Measurements from ENCODE around the gene EIF5A. TPM values are rescaled to one million over a fixed set of nuclear protein-coding genes. Genes with fewer than 3 reads are reported as not detected.

Gene EIF5A
- total and polyA plus RNA-seq, 4 donors: 179 to 506 (median 302) TPM

GRCh38 chr17:7281074-7281952 is 26.1 kb upstream of the EIF5A start, which contains the start of gene SLC2A4:
Gene SLC2A4 (plus strand): TSS chr17:7281718. CDS start chr17:7281935, 217 bp downstream.
- peaks cover 9 to 19% (median 13%) of the 10 kb centered on the region in 4 donors for H3K4me1 ChIP-seq (ENCODE audit: control insufficient read depth in 4 of 4, insufficient read depth in 4 of 4, low read length in 3 of 4)
- peak; percentile 98 for DNase-seq (ENCODE audit: low spot score)
- H3K36me3 ChIP-seq (ENCODE audit: control insufficient read depth in 4 of 4, insufficient read depth in 3 of 4, low read depth in 1 of 4, low read length in 3 of 4): no peaks in the 10 kb centered on the region
- H3K27me3 ChIP-seq (ENCODE audit: control insufficient read depth in 4 of 4, insufficient read depth in 4 of 4, low read length in 3 of 4): no peaks in the 10 kb centered on the region
- under 1% methylated on average over 71 of the region's 71 CpGs for WGBS
- H3K9ac ChIP-seq (ENCODE audit: low read depth in 1 of 2, low read length in 2 of 2): peak within 1 kb of the TSS; percentile 1 to 17
- H3K9me3 ChIP-seq (ENCODE audit: control insufficient read depth in 4 of 4, low read length in 3 of 4): no peaks in the 10 kb centered on the region
- peak within 1 kb of the TSS; percentile 88 to 94 for H3K27ac ChIP-seq (ENCODE audit: low read depth in 1 of 2, low read length in 2 of 2)
- TF ChIP-seq HNF4A (conservative IDR thresholded peaks at IDR 0.05) (peak in 1 of 2 donors; percentile 8), REST (IDR thresholded peaks at IDR 0.05) (no peak), YY1 (IDR thresholded peaks at IDR 0.05) (no peak), ZBTB33 (IDR thresholded peaks at IDR 0.05) (no peak), EGR1 (IDR thresholded peaks at IDR 0.05; ENCODE audit: low read depth in 2 of 2) (peak; percentile 71 to 77), RAD21 (IDR thresholded peaks at IDR 0.05) (peak in 1 of 2 donors; percentile 31), RXRA (IDR thresholded peaks at IDR 0.05) (peak; percentile 63 to 69), SP1 (IDR thresholded peaks at IDR 0.05) (peak; percentile 78), TAF1 (conservative IDR thresholded peaks at IDR 0.05) (peak; percentile 18), MAX (IDR thresholded peaks at IDR 0.05) (peak; percentile 93), NR2F2 (IDR thresholded peaks at IDR 0.05) (no peak), JUND (IDR thresholded peaks at IDR 0.05) (no peak)
- H3K4me3 ChIP-seq (ENCODE audit: low read depth in 1 of 3, low read length in 3 of 3): peak within 1 kb of the TSS; percentile 25 to 50 (median 44)

GRCh38 chr17:7281953-7282751 is 25.3 kb upstream of the EIF5A start:
- H3K36me3 ChIP-seq (ENCODE audit: control insufficient read depth in 4 of 4, insufficient read depth in 3 of 4, low read depth in 1 of 4, low read length in 3 of 4): no peaks in the 10 kb centered on the region
- 20% methylated on average over 43 of the region's 43 CpGs for WGBS
- no peaks in the 10 kb centered on the region for H3K27me3 ChIP-seq (ENCODE audit: control insufficient read depth in 4 of 4, insufficient read depth in 4 of 4, low read length in 3 of 4)
- peak; percentile 71 for DNase-seq (ENCODE audit: low spot score)
- H3K9me3 ChIP-seq (ENCODE audit: control insufficient read depth in 4 of 4, low read length in 3 of 4): no peaks in the 10 kb centered on the region
- peaks cover 9 to 19% (median 13%) of the 10 kb centered on the region in 4 donors for H3K4me1 ChIP-seq (ENCODE audit: control insufficient read depth in 4 of 4, insufficient read depth in 4 of 4, low read length in 3 of 4)
- H3K27ac ChIP-seq (ENCODE audit: low read depth in 1 of 2, low read length in 2 of 2): no peak overlapping the region
- H3K9ac ChIP-seq (ENCODE audit: low read depth in 1 of 2, low read length in 2 of 2): no peak overlapping the region
- H3K4me3 ChIP-seq (ENCODE audit: low read depth in 1 of 3, low read length in 3 of 3): peak overlapping the region in 2 of 3 donors; percentile 25 to 44
- TF ChIP-seq REST (IDR thresholded peaks at IDR 0.05) (no peak), NR2F2 (IDR thresholded peaks at IDR 0.05) (peak; percentile 36), CTCF (IDR thresholded peaks at IDR 0.05; ENCODE audit: low read depth, low read length, missing input control) (no peak), YY1 (IDR thresholded peaks at IDR 0.05) (no peak), RXRA (IDR thresholded peaks at IDR 0.05) (peak in 1 of 2 donors; percentile 25)
